HG02588 (cell line): ENCODE results near the gene ECSCR.
"Not testable (repeated sequence)": the region's sequence is repeated elsewhere in the genome, so short reads cannot be mapped to it uniquely, and the experiment has no call there.

Source experiments
- ATAC-seq: cut with Tn5 transposase; IDR thresholded peaks from one replicate; pipeline ENCODE4 v1.9.1; 2021; ENCODE audit warnings: mild to moderate bottlenecking, moderate library complexity; ENCODE audit not compliant: unreplicated experiment

The ECSCR gene

DNA sequence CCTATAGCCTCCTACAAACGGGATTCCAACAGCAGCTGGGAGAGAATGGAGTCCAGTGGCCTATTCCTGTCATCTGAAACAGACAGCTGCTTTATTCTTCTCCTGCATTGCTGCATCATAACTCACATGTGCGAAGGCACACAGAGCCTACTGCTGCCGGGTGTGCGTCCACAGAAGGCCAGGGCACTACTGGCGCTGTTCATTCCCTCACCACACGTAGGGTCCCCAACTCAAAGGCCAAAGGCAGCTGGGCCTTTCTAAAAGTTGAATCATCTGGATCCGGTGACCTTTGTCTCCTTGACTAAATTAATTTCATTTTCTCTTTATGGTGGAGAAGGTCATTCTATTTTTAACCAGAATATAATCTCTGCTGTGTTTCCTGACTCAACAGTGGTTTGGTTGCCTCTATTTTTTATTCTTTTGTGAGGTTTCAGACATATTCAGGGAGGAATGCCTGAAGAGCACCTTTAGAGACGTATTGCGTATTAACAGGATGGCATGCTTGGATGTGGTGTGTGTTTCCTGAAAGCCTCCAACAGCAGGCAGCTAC, 47.9 kb downstream of the ECSCR start:
- ATAC-seq: no peak

- ATAC-seq: no peak
Measured at GRCh38 chr5:139413963-139414362, 48.6 kb downstream of the ECSCR start.

DNA sequence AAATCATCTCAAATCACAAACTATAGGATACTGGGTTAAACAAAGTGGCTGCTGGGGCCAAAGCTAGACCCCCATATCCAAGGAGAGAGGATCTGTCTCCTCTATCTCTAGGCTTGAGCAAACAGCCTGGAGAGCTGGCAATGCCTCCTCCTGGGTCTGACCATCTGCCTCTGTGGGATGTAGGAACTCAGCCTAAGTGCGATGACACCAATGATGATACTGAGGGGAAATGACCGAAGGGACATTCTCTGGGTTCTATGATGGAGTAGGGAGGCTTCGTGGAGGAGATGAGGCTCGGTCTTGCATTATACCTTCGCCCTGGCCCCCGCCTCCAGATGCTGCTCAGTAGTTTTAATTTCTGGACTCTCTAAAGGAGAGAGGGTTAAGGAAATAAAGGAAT, 49.4 kb downstream of the ECSCR start:
- ATAC-seq: no peak

DNA sequence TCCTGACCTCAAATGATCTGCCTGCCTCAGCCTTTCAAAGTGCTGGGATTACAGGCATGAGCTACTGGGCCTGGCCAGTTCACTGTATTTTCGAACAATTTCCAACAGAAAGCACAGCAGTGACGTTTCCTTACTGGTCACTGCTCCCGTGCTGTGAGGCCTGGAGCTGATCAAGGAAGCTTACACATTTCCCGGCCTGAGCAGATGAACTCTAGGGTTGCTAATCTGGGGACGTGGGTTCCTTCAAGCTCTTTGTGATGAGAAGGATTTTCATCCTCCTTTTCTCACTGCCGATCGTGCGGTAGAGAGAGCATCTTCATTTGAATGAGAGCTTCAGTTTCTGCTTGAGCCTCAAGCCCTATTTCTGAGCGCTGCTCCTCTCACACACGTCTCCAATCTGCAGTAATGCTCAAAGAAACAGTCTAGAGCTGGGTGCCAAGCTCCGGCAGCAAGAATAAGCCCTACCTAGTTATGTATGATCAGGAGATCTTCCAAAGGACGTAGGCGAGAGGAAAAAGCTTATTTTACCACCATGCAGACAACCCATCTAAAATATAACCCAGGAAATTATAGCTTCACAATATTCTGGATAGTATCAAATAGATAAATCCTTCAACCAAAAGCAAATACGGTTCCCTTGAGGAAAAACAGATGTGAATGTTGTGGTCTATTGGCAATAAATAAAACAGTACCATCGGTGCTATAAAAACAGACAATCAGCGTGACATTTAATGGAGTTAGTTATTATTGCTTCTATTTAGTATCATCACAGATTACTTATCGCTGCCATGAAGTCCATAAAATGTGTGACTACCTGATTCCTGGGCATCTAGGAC, 51.3 kb downstream of the ECSCR start:
- no peak for ATAC-seq

GRCh38 chr5:139410121-139410992, 52.2 kb downstream of the ECSCR start:
- no peak for ATAC-seq

DNA sequence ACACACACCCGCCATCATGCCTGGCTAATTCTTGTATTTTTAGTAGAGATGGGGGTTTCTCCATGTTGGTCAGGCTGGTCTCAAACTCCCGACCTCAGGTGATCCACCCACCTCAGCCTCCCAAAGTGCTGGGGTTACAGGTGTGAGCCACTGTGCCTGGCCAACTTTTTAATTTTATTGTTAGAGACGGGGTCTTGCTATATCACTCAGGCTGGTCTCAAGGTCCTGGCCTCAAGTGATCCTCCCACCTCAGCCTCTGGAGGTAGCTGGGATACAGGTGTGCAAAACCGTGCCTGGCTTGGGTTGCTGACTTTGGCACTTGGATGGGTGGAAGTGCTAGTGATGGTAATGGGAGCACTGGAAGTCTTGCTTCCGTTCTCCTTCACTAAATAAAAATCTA, 53.4 kb downstream of the ECSCR start:
- not testable (repeated sequence) for ATAC-seq

GRCh38 chr5:139408191-139408590, 54.4 kb downstream of the ECSCR start:
- no peak for ATAC-seq

- no peak for ATAC-seq
Measured at GRCh38 chr5:139407517-139407916, 55.0 kb downstream of the ECSCR start.

DNA sequence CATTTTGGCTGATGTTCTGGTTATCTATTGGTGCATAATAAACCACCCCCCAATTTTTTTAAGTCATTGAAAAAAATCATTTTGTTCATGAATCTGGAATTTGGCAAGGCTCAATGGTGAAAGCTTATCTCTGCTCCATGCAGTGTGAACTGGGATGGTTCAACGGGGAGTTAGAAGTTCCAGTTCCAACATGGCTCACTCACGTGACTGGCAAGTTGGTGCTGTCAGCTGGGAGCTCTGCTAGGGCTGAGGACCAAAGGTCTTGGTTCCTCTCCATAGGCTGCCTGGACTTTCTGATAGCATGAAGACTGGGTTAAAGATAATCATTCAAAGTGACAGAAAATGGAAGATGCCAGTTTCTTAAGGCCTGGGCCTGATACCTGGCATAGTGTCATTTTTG, 55.6 kb downstream of the ECSCR start:
- ATAC-seq: no peak

DNA sequence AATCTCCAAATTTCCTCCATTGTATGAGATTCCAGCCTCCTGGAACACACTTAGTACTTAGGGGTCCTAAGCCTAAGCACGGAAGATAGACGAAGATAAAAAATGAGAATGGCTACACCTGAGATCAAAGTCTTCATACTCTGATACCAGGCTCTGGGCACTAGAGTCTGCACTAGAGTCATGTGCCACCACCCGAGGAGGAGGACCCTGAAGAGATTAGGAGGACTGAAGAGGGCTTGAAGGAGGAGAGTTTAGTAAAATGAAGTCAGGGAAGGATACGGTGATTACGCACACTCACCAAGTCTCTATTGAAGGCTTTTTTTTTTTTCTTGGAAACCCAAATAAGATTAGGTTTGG, 58.1 kb downstream of the ECSCR start:
- ATAC-seq: no peak

- ATAC-seq: peak; percentile 80
Measured at GRCh38 chr5:139403787-139404483, 58.6 kb downstream of the ECSCR start, which contains the start of gene SPATA24. Gene SPATA24, minus strand, starts transcription at chr5:139404089. Its CDS starts 29 bp downstream, at chr5:139404060.

GRCh38 chr5:139403418-139403786, 59.1 kb downstream of the ECSCR start:
- ATAC-seq: no peak

DNA sequence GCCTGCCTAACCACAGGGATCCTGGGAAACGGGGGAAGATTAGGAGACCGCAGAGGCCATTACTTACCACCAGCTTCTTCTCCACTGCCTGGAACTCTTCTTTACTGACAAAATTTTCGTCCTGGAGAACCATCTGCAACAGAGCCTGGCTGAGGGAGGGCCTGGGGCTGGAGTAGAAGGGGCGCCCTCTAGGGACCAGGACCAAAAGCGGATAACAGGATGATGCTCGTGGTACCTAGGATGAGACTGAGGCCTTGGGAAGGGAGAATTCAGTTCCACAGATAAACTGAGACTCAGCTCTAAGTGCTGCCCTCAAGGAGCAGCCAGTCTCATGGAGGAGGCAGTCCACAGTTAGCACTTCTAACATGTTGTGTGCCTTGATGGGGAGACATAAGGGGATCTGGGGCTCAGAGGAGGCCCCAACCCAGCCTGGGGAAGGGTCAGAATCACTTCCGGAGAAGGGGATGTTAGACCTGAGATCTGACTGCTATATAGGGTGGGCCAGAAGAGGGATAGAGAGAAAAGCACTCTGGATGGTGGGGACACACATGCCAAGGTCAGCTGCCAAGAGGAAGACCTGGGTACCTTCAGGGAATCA, 59.9 kb downstream of the ECSCR start:
- no peak for ATAC-seq

DNA sequence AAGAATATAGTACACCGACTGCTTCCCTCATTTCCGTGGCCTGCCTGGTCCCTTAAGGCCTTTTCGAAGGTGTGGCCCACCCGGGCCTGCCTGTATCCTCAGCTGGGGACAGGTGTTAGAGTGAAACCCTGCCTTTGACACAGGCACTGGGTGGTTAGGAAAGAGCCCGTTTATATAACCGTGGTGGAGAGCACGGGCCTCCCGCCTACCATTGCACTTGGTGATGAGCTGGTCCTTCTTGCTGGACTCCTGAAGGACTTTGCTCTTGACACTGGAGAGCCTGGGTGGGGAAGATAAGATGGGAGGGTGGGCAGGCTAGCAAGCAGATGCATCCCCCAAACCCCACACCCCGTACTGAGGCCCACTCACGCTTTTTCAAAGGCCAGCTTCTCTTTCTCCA, 61.0 kb downstream of the ECSCR start:
- no peak for ATAC-seq

- ATAC-seq: peak; percentile 31
Measured at GRCh38 chr5:139399501-139400121, 62.9 kb downstream of the ECSCR start.
